Cardiac muscle cell (in vitro differentiated cells and primary cell): ENCODE measurements around the gene SCN4A. TPM values are rescaled to one million over a fixed set of nuclear protein-coding genes. Genes with fewer than 3 reads are reported as not detected.
A peak's percentile ranks its signal among the peaks of the same experiment; 100 is the strongest.
"Not testable (repeated sequence)": the region's sequence is repeated elsewhere in the genome, so short reads cannot be mapped to it uniquely, and the experiment has no call there.

ENCODE experiments used
- DNase-seq, 2 donors: peaks; one replicate each; pipeline versions ENCODE4 v3.0.0 to v3.0.0-alpha.2; 2010 to 2017; ENCODE audit warnings: low read depth in 1 of 2, low spot score in 1 of 2
- H3K27ac ChIP-seq: fragments of 200-600 bp; sonication (generic); 2 replicates; pipeline ENCODE4 v1.5.1; 2016
- H3K27me3 ChIP-seq: fragments of 200-600 bp; sonication (generic); 2 replicates; pipeline ENCODE4 v1.6.0; 2016; ENCODE audit warnings: control low read depth
- H3K36me3 ChIP-seq: fragments of 200-600 bp; sonication (generic); 2 replicates; pipeline ENCODE4 v1.5.1; 2016; ENCODE audit warnings: control low read depth
- H3K4me1 ChIP-seq: fragments of 200-600 bp; sonication (generic); 2 replicates; pipeline ENCODE4 v1.8.1; 2017; ENCODE audit warnings: low read depth, mild to moderate bottlenecking, mixed run types
- H3K4me3 ChIP-seq: fragments of 200-600 bp; sonication (generic); 2 replicates; pipeline ENCODE4 v1.5.1; 2016; ENCODE audit warnings: mild to moderate bottlenecking
- H3K9me3 ChIP-seq: fragments of 200-600 bp; sonication (generic); 2 replicates; pipeline ENCODE4 v1.5.1; 2017; ENCODE audit warnings: low read depth, mild to moderate bottlenecking, control low read depth
- polyA plus RNA-seq: library from polyadenylated mRNA; unstranded; fragments of >200 nt; fragmentation: Nextera tagmentation; extraction: Ambion mirVana; gene quantifications from 2 replicates; pipeline ENCODE4 v1.2.1, GENCODE V29; 2016
- total RNA-seq: library from RNA; depleted of rRNA; stranded (reverse); fragments of >200 nt; gene quantifications from 2 replicates; pipeline ENCODE4 v1.2.3, GENCODE V29; 2016
- TF ChIP-seq, protein P1 (sequence below): IDR thresholded peaks from 2 replicates; pipeline ENCODE4 v1.5.1; 2012; ENCODE audit warnings: low read depth, mild to moderate bottlenecking, low read length

SCN4A gene
- 0.63 and 0.78 TPM in 2 replicates for total RNA-seq
- polyA plus RNA-seq: 0.49 TPM in 1 of 2 replicates, not detected in the other

DNA sequence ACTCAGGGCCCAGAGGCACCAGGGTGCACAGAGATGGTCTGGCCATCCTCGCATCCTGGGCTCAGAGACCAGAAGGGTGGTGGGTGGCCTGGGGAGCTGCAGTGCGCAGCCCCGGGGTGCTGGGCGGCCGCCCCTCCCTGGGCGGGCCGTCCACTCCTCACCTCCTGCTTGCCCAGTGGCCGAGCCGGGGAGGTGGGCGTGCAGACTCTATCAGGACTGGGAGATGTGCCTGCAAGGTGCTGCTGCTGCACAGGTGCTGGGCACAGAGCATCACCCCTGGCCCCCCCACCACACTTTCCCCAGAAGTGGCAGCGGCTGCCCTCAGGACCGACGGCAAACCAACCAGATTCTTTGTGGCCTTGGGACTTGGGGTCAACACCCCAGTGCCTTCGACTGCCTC lies at the start of gene SCN4A:
Gene SCN4A (minus strand): TSS at position 123 of the 400 bp plus-strand sequence. CDS start 77 bp downstream, at position 46.
- H3K4me1 ChIP-seq: no peaks in the 10 kb centered on the region
- no peaks in the 10 kb centered on the region for H3K9me3 ChIP-seq
- no peak within 1 kb of the TSS for H3K27ac ChIP-seq
- DNase-seq: no peak
- no peaks in the 10 kb centered on the region for H3K36me3 ChIP-seq
- no peaks in the 10 kb centered on the region for H3K27me3 ChIP-seq
- TF ChIP-seq, protein P1, sequence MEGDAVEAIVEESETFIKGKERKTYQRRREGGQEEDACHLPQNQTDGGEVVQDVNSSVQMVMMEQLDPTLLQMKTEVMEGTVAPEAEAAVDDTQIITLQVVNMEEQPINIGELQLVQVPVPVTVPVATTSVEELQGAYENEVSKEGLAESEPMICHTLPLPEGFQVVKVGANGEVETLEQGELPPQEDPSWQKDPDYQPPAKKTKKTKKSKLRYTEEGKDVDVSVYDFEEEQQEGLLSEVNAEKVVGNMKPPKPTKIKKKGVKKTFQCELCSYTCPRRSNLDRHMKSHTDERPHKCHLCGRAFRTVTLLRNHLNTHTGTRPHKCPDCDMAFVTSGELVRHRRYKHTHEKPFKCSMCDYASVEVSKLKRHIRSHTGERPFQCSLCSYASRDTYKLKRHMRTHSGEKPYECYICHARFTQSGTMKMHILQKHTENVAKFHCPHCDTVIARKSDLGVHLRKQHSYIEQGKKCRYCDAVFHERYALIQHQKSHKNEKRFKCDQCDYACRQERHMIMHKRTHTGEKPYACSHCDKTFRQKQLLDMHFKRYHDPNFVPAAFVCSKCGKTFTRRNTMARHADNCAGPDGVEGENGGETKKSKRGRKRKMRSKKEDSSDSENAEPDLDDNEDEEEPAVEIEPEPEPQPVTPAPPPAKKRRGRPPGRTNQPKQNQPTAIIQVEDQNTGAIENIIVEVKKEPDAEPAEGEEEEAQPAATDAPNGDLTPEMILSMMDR: no peak
- no peak within 1 kb of the TSS for H3K4me3 ChIP-seq

DNA sequence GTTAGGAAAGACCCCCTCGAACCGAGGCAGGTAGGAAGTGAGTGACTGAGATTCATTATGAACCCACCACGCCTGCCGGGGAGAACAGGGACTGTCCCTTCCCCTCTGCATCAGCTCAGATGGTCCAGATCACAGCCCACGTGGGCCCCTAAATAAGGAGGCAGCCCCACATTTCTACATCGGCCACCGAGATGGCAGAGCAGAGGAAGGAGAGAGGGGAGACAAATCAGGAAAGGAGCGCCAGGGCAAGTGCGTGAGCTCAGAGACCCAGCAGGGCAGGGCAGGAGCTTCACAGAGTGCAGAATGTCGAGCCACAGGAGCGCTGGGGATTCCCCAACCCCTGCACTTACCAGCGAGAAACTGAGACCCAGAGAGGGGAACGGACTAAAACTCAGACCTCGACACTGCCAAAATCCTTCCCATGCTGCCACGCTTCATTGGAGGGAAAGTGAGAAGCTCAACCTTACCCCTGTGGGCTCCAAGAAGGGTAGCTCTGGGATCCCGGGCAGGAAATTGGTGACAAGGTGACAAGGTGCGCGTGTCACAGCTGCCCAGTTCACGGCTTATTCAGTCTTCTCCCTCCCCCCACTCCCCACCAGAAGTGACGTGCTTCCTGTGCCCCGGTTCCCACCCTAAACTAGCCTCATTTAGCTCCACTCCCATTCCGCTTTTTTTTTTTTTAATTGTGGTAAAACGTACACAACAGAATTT lies 47.5 kb upstream of the SCN4A start, which contains the start of gene ICAM2:
Gene ICAM2 (minus strand): TSS at position 578 of the 711 bp plus-strand sequence. CDS start 13,942 bp downstream, outside the sequence.
- TF ChIP-seq, protein P1: no peak
- Histone ChIP-seq H3K27me3 (no peaks in the 10 kb centered on the region), H3K4me1 (no peaks in the 10 kb centered on the region), H3K36me3 (no peaks in the 10 kb centered on the region), H3K4me3 (no peak within 1 kb of the TSS), H3K27ac (no peak within 1 kb of the TSS), H3K9me3 (no peaks in the 10 kb centered on the region)
- no peak for DNase-seq

DNA sequence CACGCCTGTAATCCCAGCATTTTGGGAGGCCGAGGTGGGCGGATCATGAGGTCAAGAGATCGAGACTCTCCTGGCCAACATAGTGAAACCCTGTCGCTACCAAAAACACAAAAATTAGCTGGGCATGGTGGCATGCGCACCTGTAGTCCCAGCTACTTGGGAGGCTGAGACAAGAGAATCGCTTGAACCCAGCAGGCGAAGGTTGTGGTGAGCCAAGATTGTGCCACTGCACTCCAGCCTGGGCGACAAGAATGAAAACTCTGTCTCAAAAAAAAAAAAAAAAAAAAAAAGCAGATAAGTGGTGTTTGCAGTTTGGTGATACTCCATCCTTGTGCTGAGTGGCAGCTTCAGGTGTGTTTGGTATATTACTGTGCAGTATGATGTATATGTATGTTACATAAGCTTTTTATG lies 46.8 kb upstream of the SCN4A start:
- not testable (repeated sequence) for H3K27me3 ChIP-seq, DNase-seq, H3K36me3 ChIP-seq, H3K9me3 ChIP-seq, H3K4me3 ChIP-seq, H3K27ac ChIP-seq, H3K4me1 ChIP-seq

DNA sequence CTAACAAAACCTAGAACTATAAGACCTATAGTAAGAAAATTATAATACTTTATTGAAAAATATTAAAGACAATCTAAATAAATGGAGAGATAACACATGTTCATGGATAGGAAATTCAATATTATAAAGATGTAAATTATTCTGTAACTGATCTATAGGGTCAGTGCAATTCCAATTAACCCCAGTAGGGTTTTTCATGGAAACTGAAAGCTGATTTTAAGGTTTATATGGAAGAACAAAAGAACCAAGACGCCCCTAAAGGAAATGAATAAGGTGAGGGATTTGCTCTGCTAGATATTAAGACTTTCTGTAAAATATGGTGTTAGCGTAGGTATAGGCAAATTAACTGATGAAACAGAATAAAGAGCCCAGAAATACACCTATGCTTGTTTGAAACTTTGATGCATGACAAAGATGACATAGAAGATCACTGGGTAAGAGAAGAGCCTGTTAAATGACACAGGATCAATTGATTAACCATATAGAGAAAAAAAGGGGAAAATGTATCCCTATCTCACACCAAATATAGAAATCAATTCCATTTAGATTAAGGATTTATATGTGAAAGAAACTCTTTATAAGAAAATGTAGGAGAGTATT lies 44.8 kb upstream of the SCN4A start:
- no peak for DNase-seq
- H3K9me3 ChIP-seq: no peaks in the 10 kb centered on the region
- H3K4me1 ChIP-seq: no peaks in the 10 kb centered on the region
- no peak overlapping the region for H3K4me3 ChIP-seq
- no peaks in the 10 kb centered on the region for H3K27me3 ChIP-seq
- TF ChIP-seq, protein P1: peak; percentile 19
- no peaks in the 10 kb centered on the region for H3K36me3 ChIP-seq
- H3K27ac ChIP-seq: no peak overlapping the region

DNA sequence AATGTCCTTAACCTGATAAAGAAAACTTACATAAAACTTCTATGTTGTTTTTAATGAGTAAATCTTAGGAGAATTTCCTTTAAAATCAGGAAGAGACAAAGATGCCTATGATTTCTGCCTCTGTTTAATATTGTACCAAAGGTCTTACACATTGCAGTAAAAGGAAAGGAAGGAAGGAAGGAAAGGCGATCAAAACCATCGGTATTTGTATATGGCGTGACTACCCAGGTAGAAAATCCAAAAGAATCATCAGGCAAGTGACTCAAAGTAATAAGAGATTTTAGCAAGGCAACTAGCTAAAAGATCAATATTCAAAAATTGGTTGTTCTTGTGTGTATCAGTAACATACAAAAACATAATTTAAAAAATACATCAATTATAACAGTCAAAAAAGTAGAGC lies 44.3 kb upstream of the SCN4A start:
- no peaks in the 10 kb centered on the region for H3K27me3 ChIP-seq
- H3K27ac ChIP-seq: no peak overlapping the region
- TF ChIP-seq, protein P1: no peak
- H3K4me1 ChIP-seq: no peaks in the 10 kb centered on the region
- H3K9me3 ChIP-seq: no peaks in the 10 kb centered on the region
- DNase-seq: no peak
- H3K36me3 ChIP-seq: no peaks in the 10 kb centered on the region
- no peak overlapping the region for H3K4me3 ChIP-seq

DNA sequence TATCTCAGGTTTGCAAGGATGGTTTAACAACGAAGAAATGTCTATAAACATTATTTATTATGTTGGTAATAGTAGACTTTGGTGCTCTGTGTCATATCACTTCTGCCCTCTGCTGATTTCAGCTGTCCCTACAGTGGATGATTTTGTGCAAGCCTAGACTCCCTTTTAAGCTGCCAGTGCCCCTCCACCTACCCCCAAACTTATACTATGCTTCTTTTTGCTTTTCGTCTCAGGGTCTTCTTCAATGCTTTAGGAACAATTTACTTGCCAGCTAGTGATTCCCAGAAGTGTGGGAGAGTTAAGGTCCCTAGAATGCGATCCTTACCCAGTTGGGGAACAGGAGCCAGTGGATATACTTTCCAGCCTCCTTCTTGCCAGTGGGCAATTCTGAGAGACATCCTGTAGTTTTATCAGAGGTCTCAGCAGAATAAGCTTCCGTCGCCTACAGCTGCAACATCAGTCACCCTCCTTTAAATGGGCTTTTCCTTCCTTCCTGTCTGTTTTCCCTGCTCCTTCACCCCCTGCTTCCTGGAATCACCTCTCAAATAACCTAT lies 43.6 kb upstream of the SCN4A start:
- TF ChIP-seq, protein P1: peak; percentile 20
- no peaks in the 10 kb centered on the region for H3K4me1 ChIP-seq
- H3K27me3 ChIP-seq: no peaks in the 10 kb centered on the region
- H3K27ac ChIP-seq: no peak overlapping the region
- H3K9me3 ChIP-seq: no peaks in the 10 kb centered on the region
- no peak overlapping the region for H3K4me3 ChIP-seq
- H3K36me3 ChIP-seq: no peaks in the 10 kb centered on the region
- no peak for DNase-seq
